HG03025 (cell line): ENCODE results near the gene CCDC93.
"Not testable (repeated sequence)": the region's sequence is repeated elsewhere in the genome, so short reads cannot be mapped to it uniquely, and the experiment has no call there.

Source experiments
- ATAC-seq: cut with Tn5 transposase; IDR thresholded peaks from one replicate; pipeline ENCODE4 v1.9.1; 2021; ENCODE audit warnings: mild to moderate bottlenecking, moderate library complexity; ENCODE audit not compliant: unreplicated experiment, low FRiP score

CCDC93 gene

GRCh38 chr2:118046634-118047210, 32.9 kb upstream of the CCDC93 start:
- ATAC-seq, result no peak

DNA sequence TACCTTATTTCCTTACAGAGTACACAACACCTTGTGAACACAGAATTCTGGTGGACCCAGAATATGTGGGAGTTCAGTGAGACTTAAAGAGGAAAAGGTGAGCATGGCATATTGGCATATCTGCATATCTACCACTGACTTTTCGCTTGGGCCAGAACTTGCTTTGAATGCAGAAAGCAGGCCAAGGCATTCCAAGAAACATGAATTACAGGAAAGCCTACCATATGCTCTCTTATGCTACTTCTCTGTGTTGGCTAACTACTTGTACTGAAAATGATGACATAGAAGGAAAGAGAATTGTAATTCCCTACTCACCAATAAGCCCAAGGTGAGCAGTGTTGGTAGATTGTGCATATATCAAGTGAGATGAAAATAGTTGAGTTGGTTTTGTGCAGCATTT, 31.4 kb upstream of the CCDC93 start:
- ATAC-seq, result no peak

DNA sequence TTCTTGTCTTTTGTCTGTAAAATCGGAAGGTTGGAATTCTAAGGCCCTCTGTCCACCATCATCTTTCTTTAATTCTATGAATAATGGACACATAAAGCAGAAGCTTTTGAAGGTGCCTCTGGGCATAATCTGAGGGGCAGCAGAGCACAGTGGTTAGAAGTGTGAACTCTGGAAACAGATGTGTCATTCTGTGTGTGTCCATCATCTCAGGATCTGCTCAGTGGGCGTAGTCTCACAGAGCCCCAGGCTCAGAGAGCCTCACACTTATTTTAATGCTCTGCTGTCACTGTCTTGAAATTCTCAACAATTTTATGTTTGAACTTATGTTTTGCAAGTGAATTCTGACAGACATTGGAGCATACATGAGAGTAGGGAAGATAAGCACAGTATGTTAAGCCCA, 31.0 kb upstream of the CCDC93 start:
- no peak for ATAC-seq

- no peak for ATAC-seq
These were observed 30.3 kb upstream of the CCDC93 start for GRCh38 chr2:118044103-118044716.

DNA sequence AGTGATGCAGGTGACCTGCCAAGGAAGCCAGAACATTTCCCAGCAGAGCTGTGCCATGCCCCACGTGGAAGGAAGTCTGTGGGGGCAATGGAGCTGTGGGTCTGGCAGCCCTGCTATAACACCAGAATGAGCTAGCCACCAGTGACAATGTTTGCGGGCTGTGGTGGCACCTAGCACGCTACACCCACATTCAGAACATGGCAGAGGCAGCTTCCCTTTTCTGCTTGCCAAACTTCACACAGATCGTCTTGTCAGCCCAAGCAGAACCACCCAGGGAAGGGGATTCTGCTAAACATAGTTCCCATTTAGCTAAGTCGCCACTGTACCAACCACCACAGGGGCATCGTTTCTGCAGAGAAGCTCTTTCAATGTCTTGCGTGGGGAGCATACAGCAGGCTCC, 27.0 kb upstream of the CCDC93 start:
- no peak for ATAC-seq

GRCh38 chr2:118032169-118033013, 18.5 kb upstream of the CCDC93 start:
- peak; percentile 82 for ATAC-seq

GRCh38 chr2:118031566-118031965, 17.7 kb upstream of the CCDC93 start:
- ATAC-seq, result no peak

DNA sequence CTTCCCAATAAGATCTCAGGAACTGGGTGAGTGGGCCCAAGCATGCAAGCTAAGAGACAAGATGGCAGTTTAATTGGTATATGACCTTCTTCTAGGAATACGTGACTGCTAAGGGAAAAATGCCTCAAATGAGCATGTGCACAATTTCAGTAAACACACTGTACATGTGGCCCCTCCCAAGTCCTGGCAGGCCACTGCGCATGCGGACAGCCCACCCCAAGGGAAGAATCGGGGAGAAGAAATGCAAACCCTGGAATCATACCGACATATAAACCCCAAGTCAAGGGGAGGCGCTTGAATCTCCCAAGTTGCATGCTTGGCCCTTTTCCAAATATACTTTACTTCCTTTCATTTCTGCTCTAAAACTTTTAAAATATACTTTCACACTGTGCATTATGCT, 15.2 kb upstream of the CCDC93 start:
- ATAC-seq, result no peak

DNA sequence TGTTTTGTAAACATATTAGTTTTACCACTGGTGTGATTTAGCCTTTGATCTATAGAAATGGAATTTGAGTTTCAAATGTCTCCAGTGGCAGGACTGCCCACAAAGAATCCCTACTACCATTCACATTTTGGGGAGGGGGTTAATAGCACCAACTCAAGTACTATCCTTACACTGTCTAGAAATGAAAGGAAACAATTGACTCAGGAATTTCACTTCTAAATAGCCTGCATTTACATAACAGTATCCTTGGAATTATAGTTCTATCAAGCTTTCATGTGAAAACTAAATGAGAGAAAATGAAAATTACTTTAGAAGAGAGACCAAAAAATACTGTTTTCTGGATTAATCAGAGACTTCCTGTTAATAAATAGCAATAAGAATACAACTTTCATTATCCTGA, 7.5 kb upstream of the CCDC93 start:
- ATAC-seq, result no peak

GRCh38 chr2:118019821-118020220, 6.0 kb upstream of the CCDC93 start:
- no peak for ATAC-seq

- ATAC-seq, result no peak
These were observed 3.0 kb upstream of the CCDC93 start for GRCh38 chr2:118016911-118017310.

- not testable (repeated sequence) for ATAC-seq
These were observed 1.9 kb upstream of the CCDC93 start for GRCh38 chr2:118015761-118016160.

- no peak for ATAC-seq
These were observed 588 bp upstream of the CCDC93 start for GRCh38 chr2:118014492-118014824.

DNA sequence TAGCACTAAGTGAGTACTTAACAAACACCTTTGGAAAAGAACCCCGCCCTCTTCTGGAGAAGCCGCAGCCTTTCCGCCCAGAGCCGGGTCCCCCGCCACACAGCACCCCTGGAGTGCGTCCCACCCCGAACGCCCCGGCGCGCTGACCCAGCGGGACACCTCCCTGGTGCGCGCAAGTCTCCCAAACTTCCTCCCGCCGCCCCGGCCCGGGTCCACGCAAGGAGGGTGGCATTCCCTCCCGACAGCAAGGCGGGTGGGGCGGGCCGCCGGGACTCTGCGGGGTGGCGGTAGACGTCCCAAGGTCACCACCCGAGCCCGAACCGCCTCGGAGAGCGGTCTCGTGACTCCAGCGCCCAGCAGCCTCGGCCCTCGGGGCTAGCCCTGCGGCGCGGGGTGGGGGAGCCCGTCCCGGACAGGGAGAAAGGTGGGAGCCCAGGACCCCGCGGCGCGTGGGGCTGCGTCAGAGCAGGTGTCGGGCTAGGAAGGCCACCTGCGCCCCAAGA, 598 bp downstream of the CCDC93 start:
- peak; percentile 38 for ATAC-seq

DNA sequence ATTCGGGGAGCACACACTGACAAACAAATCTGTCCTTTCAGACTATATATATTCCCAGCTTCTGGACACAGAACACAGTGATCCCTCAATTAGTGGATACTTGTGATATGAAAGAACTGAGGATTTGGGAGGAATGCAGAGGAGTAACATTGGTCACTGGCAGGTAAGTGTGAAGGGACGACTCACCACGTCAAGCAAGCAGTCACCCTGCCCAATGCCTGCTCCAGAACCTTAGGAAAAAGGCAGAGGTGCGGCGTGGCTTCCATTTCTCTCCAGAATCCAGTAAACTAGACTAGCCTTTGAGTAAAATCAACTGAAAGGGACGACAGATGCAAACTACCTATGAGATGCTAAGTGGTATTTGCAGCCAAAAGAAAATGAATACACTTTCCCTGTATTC, 1.1 kb downstream of the CCDC93 start:
- ATAC-seq, result no peak

- no peak for ATAC-seq
These were observed 3.4 kb downstream of the CCDC93 start for GRCh38 chr2:118010473-118010872.

DNA sequence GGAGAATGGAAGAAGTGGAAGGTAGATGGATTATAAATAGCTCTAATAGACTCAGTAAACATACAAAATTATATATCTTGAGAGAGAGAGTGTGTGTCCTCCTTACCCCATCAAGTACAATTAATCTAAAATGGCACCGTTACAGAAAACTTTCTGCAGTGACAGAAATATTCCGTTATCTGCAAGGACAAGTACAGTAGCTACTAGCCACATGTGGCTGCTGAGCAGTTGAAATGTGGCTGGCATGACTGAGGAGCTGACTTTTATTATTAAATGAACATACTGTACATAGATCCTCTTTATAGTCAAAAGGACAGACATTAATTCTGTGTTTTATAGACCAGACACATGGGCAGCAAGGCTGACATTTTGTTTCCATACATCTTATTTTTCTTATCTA, 7.0 kb downstream of the CCDC93 start:
- ATAC-seq, result no peak

- ATAC-seq, result no peak
These were observed 7.5 kb downstream of the CCDC93 start for GRCh38 chr2:118006326-118006725.

DNA sequence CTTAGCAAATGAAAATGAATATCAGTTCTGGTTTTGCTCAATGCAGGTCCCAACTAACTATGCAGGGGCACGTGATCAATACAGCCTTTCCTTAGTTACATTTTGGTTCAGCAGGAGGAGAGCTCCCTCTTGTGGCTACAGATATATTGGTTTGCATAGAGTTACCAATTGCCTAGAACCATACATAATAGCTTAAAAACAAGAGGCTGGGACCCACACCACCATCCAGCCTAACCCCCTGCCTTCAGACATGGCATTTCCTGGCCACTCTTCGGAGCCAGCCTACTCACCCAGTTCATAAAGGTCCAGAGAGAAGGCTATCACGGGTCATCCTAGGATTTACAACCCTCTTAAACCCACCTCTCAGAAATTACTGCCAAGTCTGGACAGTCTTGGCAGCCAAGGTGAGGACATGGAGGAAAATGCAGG, 10.5 kb downstream of the CCDC93 start:
- ATAC-seq, result peak; percentile 99

DNA sequence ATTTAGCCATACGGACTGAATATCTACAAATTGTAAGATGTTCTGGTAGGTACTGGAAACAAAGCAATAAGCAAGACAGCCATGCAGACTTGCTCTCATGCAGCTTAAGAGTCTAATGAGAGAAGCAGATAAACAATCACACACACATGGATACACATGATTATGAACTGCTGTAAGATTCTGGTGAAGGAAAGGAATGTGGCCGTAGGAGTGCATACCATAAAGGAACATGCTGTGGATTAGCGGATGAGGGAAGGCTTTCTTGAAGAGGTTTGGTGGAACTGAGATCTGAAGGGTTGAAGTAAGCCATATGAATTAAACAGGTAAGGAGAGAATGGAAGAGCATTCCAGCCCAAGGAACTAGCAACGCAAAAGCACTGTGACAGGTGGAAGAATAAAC, 13.8 kb downstream of the CCDC93 start:
- ATAC-seq, result no peak

DNA sequence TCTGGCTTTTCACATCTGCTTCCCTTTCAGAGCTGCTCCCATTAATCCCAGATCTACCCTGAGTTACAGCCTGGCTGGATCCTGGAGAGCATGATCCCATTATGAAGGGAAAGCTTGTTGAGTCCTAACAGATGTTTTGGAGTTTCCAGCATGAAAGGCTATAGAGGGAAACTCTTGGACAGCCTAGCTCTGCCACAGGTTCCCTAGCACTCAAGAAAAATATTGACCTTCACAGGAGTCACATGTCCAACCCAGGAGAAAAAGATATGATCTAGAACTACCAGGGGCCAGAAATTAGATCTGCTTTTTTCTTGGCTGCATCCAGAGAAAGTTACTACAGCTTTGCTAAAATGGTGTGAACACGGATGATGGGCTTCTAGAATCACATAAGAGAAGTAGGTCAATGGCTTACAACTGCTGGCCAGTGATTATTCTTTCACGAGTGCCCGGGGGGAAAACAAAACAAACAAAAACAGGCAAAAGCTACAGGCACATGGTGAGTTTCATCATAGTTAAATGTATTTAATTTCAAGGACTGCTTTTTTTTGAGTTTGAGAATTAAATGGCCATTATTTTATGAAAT, 15.9 kb downstream of the CCDC93 start:
- ATAC-seq, result no peak
